Upper lobe of left lung (tissue), 6 donors: ENCODE results near the gene TMEM252. TPM values are rescaled to one million over a fixed set of nuclear protein-coding genes. Genes with fewer than 3 reads are reported as not detected.
A peak's percentile ranks its signal among the peaks of the same experiment; 100 is the strongest.

Source experiments
- ATAC-seq, 2 donors: fragments of 200-7000 bp; cut with Tn5 transposase; one replicate each; pipeline ENCODE4 v1.9.1; 2022; ENCODE audit warnings: mild to moderate bottlenecking in 2 of 2, moderate library complexity in 2 of 2; ENCODE audit not compliant: low FRiP score in 2 of 2
- DNase-seq, 2 donors: peaks; one replicate each; pipeline ENCODE4 v3.0.0-alpha.2; 2019 to 2020
- H3K27ac ChIP-seq, 4 donors: fragments of 200-600 bp; sonication (generic); one replicate each; pipeline ENCODE4 v1.5.1; 2016 to 2019
- H3K27me3 ChIP-seq, 4 donors: fragments of 200-600 bp; sonication (generic); one replicate each; pipeline ENCODE4 v1.5.1; 2017 to 2019
- H3K36me3 ChIP-seq, 4 donors: fragments of 200-600 bp; sonication (generic); one replicate each; pipeline ENCODE4 v1.5.1; 2016 to 2019
- H3K4me1 ChIP-seq, 4 donors: fragments of 200-600 bp; sonication (generic); one replicate each; pipeline ENCODE4 v1.5.1; 2018 to 2019
- H3K4me3 ChIP-seq, 4 donors: fragments of 200-600 bp; sonication (generic); one replicate each; pipeline ENCODE4 v1.5.1; 2017 to 2019; ENCODE audit warnings: mild to moderate bottlenecking in 2 of 4, moderate library complexity in 1 of 4
- H3K9me3 ChIP-seq, 4 donors: fragments of 200-600 bp; sonication (generic); one replicate each; pipeline ENCODE4 v1.5.1; 2018 to 2019
- CTCF ChIP-seq, 6 experiments: fragments of 450-650 bp in 4 of 6; fragments of 200-600 bp in 2 of 6; sonication (generic) in 2 of 6; IDR thresholded peaks; one replicate each; pipeline ENCODE4 v1.5.1; 2016 to 2019; ENCODE audit warnings: antibody characterized with exemption in 6 of 6
- EP300 ChIP-seq, 4 donors: sonication (generic); formaldehyde crosslinking; IDR thresholded peaks; one replicate each; pipeline ENCODE4 v1.5.1; 2017; ENCODE audit warnings: antibody characterized with exemption in 4 of 4, control low read depth in 2 of 4
- POLR2A ChIP-seq, 4 donors: fragments of 450-650 bp; IDR thresholded peaks; one replicate each; pipeline ENCODE4 v1.5.1; 2016 to 2017; ENCODE audit warnings: antibody characterized with exemption in 4 of 4, mild to moderate bottlenecking in 2 of 4
- POLR2AphosphoS5 ChIP-seq, 2 donors: sonication (generic); formaldehyde crosslinking; IDR thresholded peaks; one replicate each; pipeline ENCODE4 v1.5.1; 2017; ENCODE audit warnings: antibody characterized with exemption in 2 of 2
- WGBS, 2 donors: methylation state at CpG; one replicate each; pipeline ENCODE4 v1.1.5; 2017 to 2018; 5-methylcytosine and 5-hydroxymethylcytosine counted together
- total RNA-seq, 6 donors: library from RNA; depleted of rRNA in 4 of 6; stranded (reverse); fragments of >200 nt in 4 of 6; gene quantifications; one replicate each; pipeline versions ENCODE4 v1.1.0 to v1.2.1, GENCODE V29; 2016 to 2021
- donor health status: DM: no; HTN: no; CAD: no; lungs with moderate emphysema.
- donor health status: DM: no; HTN: yes; CAD: no; lungs with severe emphysema.

The TMEM252 gene
- total RNA-seq, 6 donors from 2014 or later, result not detected

DNA sequence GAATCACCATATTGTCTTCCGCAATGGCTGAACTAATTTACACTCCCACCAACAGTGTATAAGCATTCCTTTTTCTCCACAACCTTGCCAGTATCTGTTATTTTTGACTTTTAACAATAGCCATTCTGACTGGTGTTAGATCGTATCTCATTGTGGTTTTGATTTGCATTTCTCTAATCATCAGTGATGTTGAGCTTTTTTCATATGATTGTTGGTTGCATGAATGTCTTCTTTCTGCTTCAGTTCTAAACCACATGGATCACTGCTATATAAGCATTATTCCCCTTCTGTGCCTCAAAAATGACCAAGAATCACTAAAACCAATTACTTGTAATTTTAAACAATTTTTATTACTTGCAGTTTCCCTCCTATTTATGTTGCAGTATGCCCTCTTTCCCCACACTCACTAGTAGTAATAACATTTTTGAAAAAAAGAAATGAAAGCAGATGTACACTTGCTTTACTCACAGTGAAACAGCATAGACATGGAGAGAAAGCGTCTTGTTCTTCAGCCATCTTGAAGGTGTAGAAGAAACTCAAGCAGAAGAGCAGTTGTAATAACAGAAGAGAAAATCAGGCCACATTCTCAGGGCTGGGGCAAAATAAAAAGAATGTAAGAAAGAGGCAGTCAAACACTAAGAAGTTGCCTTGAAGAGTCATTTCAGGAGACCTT lies 4.5 kb upstream of the TMEM252 start:
- Histone ChIP-seq H3K4me3 (no peak overlapping the region), H3K36me3 (no peaks in the 10 kb centered on the region), H3K9me3 (no peaks in the 10 kb centered on the region), H3K27ac (peak overlapping the region in 1 of 4 donors; percentile 81), H3K4me1 (peaks cover 0 to 6% (median 2%) of the 10 kb centered on the region in 4 donors), H3K27me3 (no peaks in the 10 kb centered on the region)
- no peak for TF ChIP-seq EP300 (IDR thresholded peaks at IDR 0.05)
- no peak for TF ChIP-seq CTCF (IDR thresholded peaks at IDR 0.05)
- TF ChIP-seq POLR2AphosphoS5 (IDR thresholded peaks at IDR 0.05), result no peak
- DNase-seq, result no peak
- 88 to 91% methylated on average over 3 of the region's 3 CpGs for WGBS, 2 donors
- no peak for ATAC-seq

DNA sequence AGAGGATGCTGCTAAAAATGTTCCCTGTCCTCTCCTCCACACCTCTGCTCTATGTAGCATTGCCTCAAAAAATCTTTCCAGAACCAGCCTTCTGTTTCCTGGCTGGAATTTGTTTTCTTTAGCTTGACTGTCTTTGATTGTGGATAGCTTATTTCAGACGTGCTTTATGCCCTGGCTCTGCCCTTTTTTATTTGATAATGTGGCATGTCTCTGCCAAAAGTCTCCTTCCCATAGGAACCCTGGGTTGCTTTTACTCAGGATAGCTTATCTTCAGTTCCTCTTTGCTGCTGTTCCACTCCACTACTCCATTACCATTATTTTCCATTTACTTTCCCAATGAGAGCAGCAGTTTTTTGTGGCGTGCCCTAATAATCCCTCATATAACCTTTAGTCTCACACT lies 885 bp upstream of the TMEM252 start:
- Histone ChIP-seq H3K9me3 (no peaks in the 10 kb centered on the region), H3K27ac (no peak overlapping the region), H3K4me1 (peaks cover 0 to 6% (median 1%) of the 10 kb centered on the region in 4 donors), H3K4me3 (no peak overlapping the region), H3K27me3 (no peaks in the 10 kb centered on the region), H3K36me3 (no peaks in the 10 kb centered on the region)
- DNase-seq (no peak), ATAC-seq (no peak)
- TF ChIP-seq POLR2A (IDR thresholded peaks at IDR 0.05), result no peak
- no peak for TF ChIP-seq EP300 (IDR thresholded peaks at IDR 0.05)
- no peak for TF ChIP-seq POLR2AphosphoS5 (IDR thresholded peaks at IDR 0.05)
- TF ChIP-seq CTCF (IDR thresholded peaks at IDR 0.05), result no peak
- WGBS, 2 donors, result 53% methylated on average over 2 of the region's 2 CpGs

GRCh38 chr9:68538200-68538599 lies 2.5 kb downstream of the TMEM252 start:
- Histone ChIP-seq H3K4me1 (peaks cover 0 to 6% (median 1%) of the 10 kb centered on the region in 4 donors), H3K36me3 (no peaks in the 10 kb centered on the region), H3K9me3 (no peaks in the 10 kb centered on the region), H3K27me3 (no peaks in the 10 kb centered on the region), H3K4me3 (no peak overlapping the region), H3K27ac (peak overlapping the region in 2 of 4 donors; percentile 16 to 36)
- WGBS, 2 donors, result 81 to 86% methylated on average over 3 of the region's 3 CpGs
- no peak for ATAC-seq
- DNase-seq, result no peak
- TF ChIP-seq EP300 (IDR thresholded peaks at IDR 0.05) (no peak), CTCF (IDR thresholded peaks at IDR 0.05) (no peak), POLR2A (IDR thresholded peaks at IDR 0.05) (no peak), POLR2AphosphoS5 (IDR thresholded peaks at IDR 0.05) (no peak)

GRCh38 chr9:68537616-68537880 lies 3.1 kb downstream of the TMEM252 start:
- Histone ChIP-seq H3K36me3 (no peaks in the 10 kb centered on the region), H3K27ac (peak overlapping the region in 1 of 4 donors; percentile 36), H3K27me3 (no peaks in the 10 kb centered on the region), H3K9me3 (no peaks in the 10 kb centered on the region), H3K4me3 (no peak overlapping the region), H3K4me1 (peaks cover 0 to 6% (median 1%) of the 10 kb centered on the region in 4 donors)
- DNase-seq (no peak), ATAC-seq (no peak)
- WGBS, 2 donors, result 71 to 81% methylated on average over 1 of the region's 1 CpG
- TF ChIP-seq CTCF (IDR thresholded peaks at IDR 0.05) (no peak), EP300 (IDR thresholded peaks at IDR 0.05) (no peak), POLR2AphosphoS5 (IDR thresholded peaks at IDR 0.05) (no peak), POLR2A (IDR thresholded peaks at IDR 0.05) (no peak)
